NCI-H446 treated with DMSO at 0.1 percent for 48 hours (cell line): ENCODE measurements around the gene ZBTB42.

Experiments used
- DNase-seq: peaks from one replicate; lab custom pipeline; 2025; lab: John Stamatoyannopoulos, UW

The ZBTB42 gene

GRCh38 chr14:104782808-104783139 lies 18.1 kb upstream of the ZBTB42 start:
- no peak for DNase-seq

- no peak for DNase-seq
Measured at GRCh38 chr14:104783484-104784217, 17.2 kb upstream of the ZBTB42 start.

GRCh38 chr14:104784218-104784568 lies 16.7 kb upstream of the ZBTB42 start:
- DNase-seq = no peak

- DNase-seq = no peak
Measured at GRCh38 chr14:104784846-104785707, 15.8 kb upstream of the ZBTB42 start.

GRCh38 chr14:104785708-104786080 lies 15.2 kb upstream of the ZBTB42 start:
- no peak for DNase-seq

GRCh38 chr14:104786091-104786586 lies 14.8 kb upstream of the ZBTB42 start:
- no peak for DNase-seq

GRCh38 chr14:104786726-104787675 lies 13.9 kb upstream of the ZBTB42 start:
- no peak for DNase-seq

- no peak for DNase-seq
Measured at GRCh38 chr14:104787736-104788135, 13.2 kb upstream of the ZBTB42 start.

GRCh38 chr14:104788161-104788818 lies 12.6 kb upstream of the ZBTB42 start:
- DNase-seq = no peak

GRCh38 chr14:104788873-104789663 lies 11.8 kb upstream of the ZBTB42 start:
- no peak for DNase-seq

- no peak for DNase-seq
Measured at GRCh38 chr14:104789752-104790743, 10.9 kb upstream of the ZBTB42 start.

GRCh38 chr14:104791425-104791824 lies 9.5 kb upstream of the ZBTB42 start:
- DNase-seq = no peak

GRCh38 chr14:104792101-104792884 lies 8.6 kb upstream of the ZBTB42 start:
- no peak for DNase-seq

- DNase-seq = no peak
Measured at GRCh38 chr14:104792945-104793702, 7.8 kb upstream of the ZBTB42 start.

- no peak for DNase-seq
Measured at GRCh38 chr14:104793703-104793959, 7.3 kb upstream of the ZBTB42 start.

GRCh38 chr14:104794099-104794498 lies 6.8 kb upstream of the ZBTB42 start:
- no peak for DNase-seq

- no peak for DNase-seq
Measured at GRCh38 chr14:104794631-104794992, 6.3 kb upstream of the ZBTB42 start.

GRCh38 chr14:104794993-104795780 lies 5.7 kb upstream of the ZBTB42 start, which contains the start of gene AKT1:
AKT1 (minus strand) TSS chr14:104795748; CDS start chr14:104792643, 3,105 bp downstream.
- DNase-seq = no peak
